H1 (cell line): ENCODE measurements around the gene DCPS. TPM values are rescaled to one million over a fixed set of nuclear protein-coding genes. Genes with fewer than 3 reads are reported as not detected.

Source experiments
- CTCF ChIA-PET: fragments of 300-600 bp; sonication (Branson Sonifier 250); formaldehyde crosslinking; loops from one replicate; lab custom pipeline; 2021; ENCODE audit not compliant: partially characterized antibody; lab: Charles Lee
- POLR2A ChIA-PET: fragments of 300-600 bp; sonication (Branson Sonifier 250); formaldehyde crosslinking; loops from one replicate; lab custom pipeline; 2021; ENCODE audit warnings: inconsistent platforms; ENCODE audit not compliant: partially characterized antibody; lab: Charles Lee
- DNase-seq, 2 experiments: peaks; one replicate each; pipeline versions ENCODE4 v3.0.0 to v3.0.0-alpha.2; 2010 to 2022; ENCODE audit warnings: low spot score in 2 of 2, low read depth in 1 of 2, mixed read lengths in 1 of 2
- FAIRE-seq: peaks from 2 replicates; lab custom pipeline; 2011; peaks lifted over from hg19 to GRCh38; lab: Jason Lieb, UNC
- H2AFZ ChIP-seq: 2 replicates; pipeline ENCODE4 v1.8.1; 2012; ENCODE audit warnings: low read length, inconsistent platforms
- H2AK5ac ChIP-seq: 2 replicates; pipeline ENCODE4 v1.6.1; 2013; ENCODE audit warnings: low read depth, low read length
- H2BK120ac ChIP-seq: replicated peaks from 2 replicates; pipeline ENCODE3; 2013; ENCODE audit warnings: low read depth, low read length, inconsistent platforms
- H2BK12ac ChIP-seq: 2 replicates; pipeline ENCODE4 v1.6.1; 2013; ENCODE audit warnings: low read depth, low read length
- H2BK15ac ChIP-seq: 2 replicates; pipeline ENCODE4 v1.6.1; 2013; ENCODE audit warnings: low read length
- H2BK20ac ChIP-seq: 2 replicates; pipeline ENCODE4 v1.6.1; 2013; ENCODE audit warnings: low read length
- H2BK5ac ChIP-seq: 2 replicates; pipeline ENCODE4 v1.6.1; 2013; ENCODE audit warnings: low read depth, low read length
- H3K14ac ChIP-seq: 2 replicates; pipeline ENCODE4 v1.6.1; 2013; ENCODE audit warnings: inconsistent platforms; ENCODE audit not compliant: insufficient read length
- H3K18ac ChIP-seq: 2 replicates; pipeline ENCODE4 v1.6.1; 2013; ENCODE audit warnings: low read length; ENCODE audit errors: extremely low read depth
- H3K23ac ChIP-seq: 2 replicates; pipeline ENCODE4 v1.6.1; 2013; ENCODE audit warnings: inconsistent platforms; ENCODE audit not compliant: insufficient read length
- H3K23me2 ChIP-seq: 2 replicates; pipeline ENCODE4 v1.6.1; 2013; ENCODE audit warnings: low read depth, low read length
- H3K27ac ChIP-seq: 2 replicates; pipeline ENCODE4 v1.6.1; 2011; ENCODE audit warnings: low read depth, low read length, inconsistent platforms
- H3K27me3 ChIP-seq, 4 experiments: replicated peaks in 1 of 4; 1 replicate in 1 of 4; 2 replicates in 3 of 4; pipeline versions ENCODE4 v1.6.1 to v1.8.1; 2011 to 2013; ENCODE audit warnings: low read length in 3 of 4, mild to moderate bottlenecking in 3 of 4, inconsistent platforms in 2 of 4, mixed read lengths in 2 of 4, moderate library complexity in 1 of 4; ENCODE audit not compliant: control insufficient read depth in 3 of 4, insufficient read depth in 3 of 4; ENCODE audit errors: extremely low read depth in 1 of 4
- H3K36me3 ChIP-seq, 4 experiments: 2 replicates each; pipeline versions ENCODE4 v1.6.1 to v1.8.1; 2011 to 2013; ENCODE audit warnings: mild to moderate bottlenecking in 4 of 4, low read length in 3 of 4, moderate library complexity in 2 of 4, control low read depth in 1 of 4, inconsistent platforms in 1 of 4; ENCODE audit not compliant: insufficient read depth in 4 of 4, control insufficient read depth in 2 of 4
- H3K4ac ChIP-seq: replicated peaks from 2 replicates; pipeline ENCODE3; 2013; ENCODE audit warnings: low read length, low read depth, mixed read lengths, inconsistent platforms; ENCODE audit not compliant: insufficient read length
- H3K4me1 ChIP-seq, 4 experiments: replicated peaks in 1 of 4; 1 replicate in 1 of 4; 2 replicates in 3 of 4; pipeline versions ENCODE4 v1.6.1 to v1.8.1; 2011 to 2013; ENCODE audit warnings: low read length in 3 of 4, inconsistent platforms in 2 of 4, mixed read lengths in 1 of 4; ENCODE audit not compliant: insufficient read depth in 4 of 4, control insufficient read depth in 3 of 4
- H3K4me2 ChIP-seq, 2 experiments: 2 replicates each; pipeline versions ENCODE4 v1.6.1 to v1.8.1; 2011 to 2013; ENCODE audit warnings: low read depth in 2 of 2, low read length in 2 of 2, control low read depth in 1 of 2, inconsistent platforms in 1 of 2, mild to moderate bottlenecking in 1 of 2; ENCODE audit not compliant: insufficient read depth in 1 of 2
- H3K4me3 ChIP-seq, 4 experiments: fragments of 200-600, 300-600 bp in 1 of 4; sonication (generic), shearing (Covaris generic), sonication (Bioruptor Twin) in 1 of 4; 2 replicates each; pipeline versions ENCODE4 v1.5.1 to v1.8.1; 2011 to 2016; ENCODE audit warnings: low read length in 4 of 4, low read depth in 3 of 4, control low read depth in 2 of 4, inconsistent platforms in 2 of 4, mild to moderate bottlenecking in 2 of 4, mixed read lengths in 1 of 4, moderate library complexity in 1 of 4; ENCODE audit not compliant: insufficient read depth in 2 of 4; ENCODE audit errors: extremely low read depth in 1 of 4
- H3K56ac ChIP-seq: replicated peaks from 2 replicates; pipeline ENCODE3; 2013; ENCODE audit warnings: low read depth, mild to moderate bottlenecking, mixed read lengths, low read length, inconsistent platforms; ENCODE audit not compliant: insufficient read length
- H3K79me1 ChIP-seq: 2 replicates; pipeline ENCODE4 v1.6.1; 2013; ENCODE audit warnings: low read depth, low read length, control low read depth
- H3K79me2 ChIP-seq, 2 experiments: 2 replicates each; pipeline versions ENCODE4 v1.6.1 to v1.8.1; 2012 to 2013; ENCODE audit warnings: low read length in 2 of 2, mild to moderate bottlenecking in 2 of 2, inconsistent platforms in 1 of 2; ENCODE audit not compliant: insufficient read depth in 2 of 2, control insufficient read depth in 1 of 2
- H3K9ac ChIP-seq, 4 experiments: replicated peaks in 1 of 4; 1 replicate in 1 of 4; 2 replicates in 3 of 4; pipeline versions ENCODE4 v1.6.1 to v1.8.1; 2011 to 2013; ENCODE audit warnings: low read depth in 3 of 4, low read length in 3 of 4, control low read depth in 2 of 4, mild to moderate bottlenecking in 2 of 4, moderate library complexity in 2 of 4, inconsistent platforms in 1 of 4; ENCODE audit errors: extremely low read depth in 1 of 4
- H3K9me3 ChIP-seq, 2 experiments: 2 replicates each; pipeline versions ENCODE4 v1.6.1 to v1.8.1; 2012 to 2013; ENCODE audit warnings: mild to moderate bottlenecking in 2 of 2, moderate library complexity in 2 of 2, control low read depth in 1 of 2, inconsistent platforms in 1 of 2, low read depth in 1 of 2, low read length in 1 of 2, mixed read lengths in 1 of 2; ENCODE audit not compliant: insufficient read depth in 2 of 2
- H4K20me1 ChIP-seq, 2 experiments: replicated peaks in 1 of 2; 2 replicates each; pipeline versions ENCODE3 to v1.8.1; 2011 to 2013; ENCODE audit warnings: inconsistent platforms in 2 of 2, low read length in 2 of 2, mild to moderate bottlenecking in 1 of 2; ENCODE audit not compliant: insufficient read depth in 2 of 2, control insufficient read depth in 1 of 2
- H4K5ac ChIP-seq: 2 replicates; pipeline ENCODE4 v1.6.1; 2013; ENCODE audit warnings: low read length, low read depth, mixed read lengths, inconsistent platforms; ENCODE audit not compliant: insufficient read length
- H4K8ac ChIP-seq: 2 replicates; pipeline ENCODE4 v1.8.0; 2013; ENCODE audit warnings: mild to moderate bottlenecking, moderate library complexity, low read length, inconsistent platforms; ENCODE audit not compliant: insufficient read depth; ENCODE audit errors: extremely low read depth
- H4K91ac ChIP-seq: replicated peaks from 2 replicates; pipeline ENCODE3; 2013; ENCODE audit warnings: low read length, mixed read lengths, inconsistent platforms; ENCODE audit not compliant: insufficient read length
- CHD1 ChIP-seq: IDR thresholded peaks from 2 replicates; pipeline ENCODE4 v1.6.1; 2012; ENCODE audit warnings: low read depth, low read length, improper control_type of control experiment
- CTBP2 ChIP-seq: IDR thresholded peaks from 2 replicates; pipeline ENCODE4 v1.7.0; 2011; ENCODE audit warnings: borderline replicate concordance, mild to moderate bottlenecking, moderate library complexity, mixed read lengths, low read length; ENCODE audit not compliant: insufficient read depth, insufficient read length
- EGR1 ChIP-seq: IDR thresholded peaks from 2 replicates; pipeline ENCODE4 v1.6.1; 2011; ENCODE audit warnings: low read depth, low read length, borderline replicate concordance
- JUND ChIP-seq: IDR thresholded peaks from 2 replicates; pipeline ENCODE4 v1.6.1; 2011; ENCODE audit warnings: mild to moderate bottlenecking, improper control_type of control experiment, low read length
- KDM4A ChIP-seq: IDR thresholded peaks from one replicate; pipeline ENCODE4 v1.7.1; 2012; ENCODE audit warnings: low read depth, mild to moderate bottlenecking, moderate library complexity, low read length, inconsistent platforms; ENCODE audit not compliant: severe bottlenecking
- NANOG ChIP-seq: IDR thresholded peaks from 2 replicates; pipeline ENCODE4 v1.6.1; 2011; ENCODE audit warnings: low read length, low read depth, mild to moderate bottlenecking, inconsistent platforms; ENCODE audit not compliant: insufficient read depth, poor library complexity, severe bottlenecking
- RNF2 ChIP-seq: fragments of 200-900, 300-1000 bp; sonication (generic); IDR thresholded peaks from 2 replicates; pipeline ENCODE4 v1.7.1; 2016; ENCODE audit warnings: borderline replicate concordance, low read depth, mild to moderate bottlenecking, antibody characterized with exemption, low read length; ENCODE audit not compliant: poor library complexity, severe bottlenecking; ENCODE audit errors: missing control alignments
- SAP30 ChIP-seq: fragments of 300-600 bp; sonication (generic); IDR thresholded peaks from 2 replicates; pipeline ENCODE4 v1.7.1; 2012; ENCODE audit warnings: low read length, moderate library complexity, mild to moderate bottlenecking, inconsistent platforms; ENCODE audit not compliant: insufficient read depth, insufficient replicate concordance
- SRF ChIP-seq: IDR thresholded peaks from 2 replicates; pipeline ENCODE4 v1.6.1; 2011; ENCODE audit warnings: mild to moderate bottlenecking, low read depth, low read length, moderate library complexity
- SUZ12 ChIP-seq: fragments of 200-600 bp; sonication (generic); IDR thresholded peaks from 2 replicates; pipeline ENCODE4 v1.6.1; 2012; ENCODE audit warnings: mild to moderate bottlenecking, inconsistent platforms, low read length, moderate library complexity, mixed read lengths
- TAF1 ChIP-seq: IDR thresholded peaks from 2 replicates; pipeline ENCODE4 v1.6.1; 2011; ENCODE audit warnings: mild to moderate bottlenecking, low read depth, low read length
- TAF7 ChIP-seq: optimal IDR thresholded peaks from 2 replicates; pipeline ENCODE3; 2011; ENCODE audit warnings: low read depth, mild to moderate bottlenecking, inconsistent platforms, low read length, moderate library complexity, borderline replicate concordance
- TBP ChIP-seq: IDR thresholded peaks from 2 replicates; pipeline ENCODE4 v1.6.1; 2011; ENCODE audit warnings: low read depth, low read length, improper control_type of control experiment
- WGBS, 2 experiments: shearing (Covaris generic) in 1 of 2; methylation state at CpG; one replicate each; pipeline versions ENCODE4 v1.1.6 to v1.1.7; 2013 to 2015; ENCODE audit warnings: low lambda C conversion rate in 2 of 2, mixed read lengths in 2 of 2, inconsistent platforms in 1 of 2, low coverage in 1 of 2, missing lambda C conversion rate in 1 of 2; ENCODE audit not compliant: insufficient replicate concordance in 2 of 2, insufficient coverage in 1 of 2, insufficient read length in 1 of 2; ENCODE audit errors: extremely low coverage in 1 of 2, missing lambda C conversion rate in 1 of 2; 5-methylcytosine and 5-hydroxymethylcytosine counted together
- polyA plus RNA-seq, 7 experiments: library from polyadenylated mRNA; depleted of rRNA in 3 of 7; stranded (reverse) in 5 of 7; unstranded in 2 of 7; fragments of >200 nt in 5 of 7; fragments of 200-250 nt in 2 of 7; gene quantifications; 1 replicate in 5 of 7; 2 replicates in 1 of 7; 4 replicates in 1 of 7; pipeline versions ENCODE4 v1.2.1 to v1.2.3, GENCODE V29; 2011 to 2013; ENCODE audit warnings: missing spikeins in 2 of 7, mixed read lengths in 2 of 7
- total RNA-seq: library from RNA; stranded (reverse); fragmentation: NEBNext Ultra II Directional; extraction: Animal tissue kit (Norgen Biotek cat#: 25700); gene quantifications from 2 replicates; pipeline ENCODE4 v1.2.1, GENCODE V29; 2021

The DCPS gene
- total and polyA plus RNA-seq, 2 of the 8 experiments (the other 6 are each of a cell fraction or from before 2014, with no cell fraction given) = 24.6 to 55.2 TPM

GRCh38 chr11:126361400-126361799 lies 57.5 kb downstream of the DCPS start:
- 76% methylated on average over 5 of the region's 5 CpGs; no CpG with 5 or more reads in 1 of the 2 experiments for WGBS, 2 experiments
- CTCF ChIA-PET = interaction anchor here (0.6 to 1.8 kb wide), 4 partner anchors 8 to 87 kb away, joined by 3 to 8 read pairs (median 3); no protein-coding TSS in a partner anchor
- no peak for TF ChIP-seq TAF1
- no peak for TF ChIP-seq SRF
- no peak for TF ChIP-seq JUND
- no peak for TF ChIP-seq SAP30
- TF ChIP-seq CTBP2 = no peak
- TF ChIP-seq CHD1 = no peak
- no peak for TF ChIP-seq KDM4A
- TF ChIP-seq TBP = no peak
- TF ChIP-seq RNF2 = no peak
- TF ChIP-seq EGR1 = no peak
- no peak for TF ChIP-seq NANOG
- TF ChIP-seq SUZ12 = no peak
- no peak for TF ChIP-seq TAF7

More at GRCh38 chr11:126361400-126361799, 57.5 kb downstream of the DCPS start:
- no peak overlapping the region for H4K91ac ChIP-seq
- peaks cover 0 to 25% (median 5%) of the 10 kb centered on the region in 4 experiments; a peak in 4 of 7 replicates for H3K4me1 ChIP-seq
- DNase-seq = no peak
- no peaks in the 10 kb centered on the region for H3K27me3 ChIP-seq
- FAIRE-seq = no peak
- no peak overlapping the region for H3K4me2 ChIP-seq
- peak overlapping the region; percentile 67; the same call in 1 of the 2 replicates for H2BK15ac ChIP-seq
- H3K27ac ChIP-seq = no peak overlapping the region
- no peak overlapping the region for H2BK5ac ChIP-seq
- H3K79me2 ChIP-seq = peaks cover 2 to 16% of the 10 kb centered on the region in 2 experiments; a peak in 2 of 4 replicates
- H4K8ac ChIP-seq = peak overlapping the region; percentile 22; the same call in 1 of the 2 replicates
- no peak overlapping the region for H3K9ac ChIP-seq
- no peak overlapping the region for H3K56ac ChIP-seq
- H3K23me2 ChIP-seq = peaks cover under 1% of the 10 kb centered on the region; the same call in 1 of the 2 replicates
- no peak overlapping the region for H3K18ac ChIP-seq
- peaks cover 6% of the 10 kb centered on the region for H3K79me1 ChIP-seq
- H3K4me3 ChIP-seq = no peak overlapping the region
- H4K20me1 ChIP-seq = peaks cover 0 to 2% of the 10 kb centered on the region in 2 experiments
- no peaks in the 10 kb centered on the region for H3K9me3 ChIP-seq
- no peaks in the 10 kb centered on the region for H3K36me3 ChIP-seq
- no peak overlapping the region for H2BK12ac ChIP-seq
- no peak overlapping the region for H2AFZ ChIP-seq
- no peak overlapping the region for H2AK5ac ChIP-seq
- H2BK120ac ChIP-seq = no peak overlapping the region
- H3K23ac ChIP-seq = no peak overlapping the region
- H4K5ac ChIP-seq = no peak overlapping the region
- no peak overlapping the region for H3K14ac ChIP-seq
- no peak overlapping the region for H3K4ac ChIP-seq
- POLR2A ChIA-PET = interaction anchor here (1.0 to 1.4 kb wide), 2 partner anchors 8 to 19 kb away, joined by 4 to 5 read pairs; no protein-coding TSS in a partner anchor
- H2BK20ac ChIP-seq = no peak overlapping the region
